Effector CD8-positive, alpha-beta T cell (primary cell): ENCODE data around the gene NME5.
A peak's percentile ranks its signal among the peaks of the same experiment; 100 is the strongest.
"Not testable (repeated sequence)": the region's sequence is repeated elsewhere in the genome, so short reads cannot be mapped to it uniquely, and the experiment has no call there.

Source experiments
- DNase-seq: peaks from one replicate; lab custom pipeline; 2025; lab: John Stamatoyannopoulos, UW
- total RNA-seq, 4 experiments: gene quantifications; one replicate each; lab custom pipeline; 2026; lab: John Stamatoyannopoulos, UW

The NME5 gene, protein sequence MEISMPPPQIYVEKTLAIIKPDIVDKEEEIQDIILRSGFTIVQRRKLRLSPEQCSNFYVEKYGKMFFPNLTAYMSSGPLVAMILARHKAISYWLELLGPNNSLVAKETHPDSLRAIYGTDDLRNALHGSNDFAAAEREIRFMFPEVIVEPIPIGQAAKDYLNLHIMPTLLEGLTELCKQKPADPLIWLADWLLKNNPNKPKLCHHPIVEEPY
- total RNA-seq: 0 to 0.09 (median 0) reads per million in 4 experiments

DNA sequence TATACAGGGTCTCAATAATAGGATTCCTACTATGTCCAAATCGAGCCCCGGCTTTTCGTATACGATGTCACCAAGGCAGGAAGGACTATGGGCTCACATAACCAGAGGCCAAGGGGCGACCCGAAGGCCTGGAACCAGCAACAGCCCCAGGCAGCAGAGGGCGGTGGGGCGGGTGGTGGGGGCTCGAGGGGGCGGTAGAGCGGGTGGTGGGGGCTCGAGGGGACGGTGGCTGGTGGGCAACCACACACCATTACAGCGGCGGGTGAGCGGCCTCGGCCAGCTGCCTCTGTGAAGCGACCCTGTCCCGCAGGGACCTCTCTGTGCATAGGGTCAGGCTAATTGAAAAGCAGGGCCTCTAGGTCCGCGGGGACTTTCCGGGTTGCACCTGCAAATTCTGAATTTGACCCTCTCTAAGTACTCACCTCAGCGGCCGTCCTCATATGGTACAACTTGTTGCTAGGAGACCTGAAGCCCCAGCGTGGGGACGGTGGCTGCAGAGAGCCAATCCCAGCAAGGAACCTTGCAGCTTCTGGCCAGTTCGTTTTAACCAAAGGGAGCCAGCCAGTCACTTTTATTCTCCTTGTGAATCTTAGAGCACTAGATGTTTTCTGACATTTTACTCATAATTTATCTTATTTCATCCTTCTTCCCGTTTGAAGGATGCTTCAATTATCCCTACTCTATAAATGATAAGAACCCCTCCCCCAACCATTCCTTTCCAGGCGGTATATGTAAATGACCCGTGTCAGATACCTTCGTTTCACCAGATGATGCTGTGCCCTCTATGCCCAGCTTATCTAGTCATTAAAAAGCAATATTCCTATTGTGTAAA, at the start of gene NME5:
Gene NME5, minus strand, starts transcription at position 480 of the 832 bp plus-strand sequence. CDS start 648 bp downstream, outside the sequence.
- DNase-seq: no peak

DNA sequence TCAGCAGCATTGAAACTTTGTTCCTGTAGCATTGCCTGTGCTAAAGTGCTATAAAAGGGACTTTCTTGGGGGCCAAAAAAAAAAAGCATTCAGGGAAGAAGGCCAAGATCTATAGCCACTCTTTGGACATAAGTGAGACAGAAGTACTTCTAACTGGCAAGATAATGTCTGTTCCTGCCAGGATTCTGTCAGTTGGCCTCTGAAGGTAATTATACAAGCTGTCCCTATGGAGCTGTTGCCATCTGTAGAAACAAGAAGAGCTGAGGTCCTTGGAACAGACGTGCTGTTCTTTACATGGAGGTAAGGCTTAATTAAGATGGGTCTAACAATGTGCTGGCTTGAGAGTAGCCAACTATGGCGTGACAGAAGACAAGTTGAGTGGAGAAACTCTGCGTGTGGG, 49.4 kb upstream of the NME5 start:
- no peak for DNase-seq

GRCh38 chr5:138186002-138186447, 46.8 kb upstream of the NME5 start:
- DNase-seq: no peak

DNA sequence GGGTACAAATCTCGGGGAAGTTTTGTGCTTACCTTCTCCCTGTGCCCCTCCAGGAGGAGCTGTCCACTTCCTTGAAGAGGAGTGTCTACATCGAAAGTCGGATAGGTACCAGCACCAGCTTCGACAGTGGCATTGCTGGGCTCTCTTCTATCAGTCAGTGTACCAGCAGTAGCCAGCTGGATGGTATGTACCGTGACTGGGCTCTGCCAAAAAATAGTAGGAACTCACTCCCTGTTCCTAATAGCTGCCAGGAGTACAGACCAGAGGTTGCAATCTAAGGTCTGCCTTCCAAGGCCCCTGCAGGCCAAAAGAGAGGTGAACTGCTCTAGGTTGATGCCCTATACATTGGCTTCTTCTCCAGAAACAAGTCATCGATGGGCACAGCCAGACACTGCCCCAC, 43.6 kb upstream of the NME5 start:
- no peak for DNase-seq

DNA sequence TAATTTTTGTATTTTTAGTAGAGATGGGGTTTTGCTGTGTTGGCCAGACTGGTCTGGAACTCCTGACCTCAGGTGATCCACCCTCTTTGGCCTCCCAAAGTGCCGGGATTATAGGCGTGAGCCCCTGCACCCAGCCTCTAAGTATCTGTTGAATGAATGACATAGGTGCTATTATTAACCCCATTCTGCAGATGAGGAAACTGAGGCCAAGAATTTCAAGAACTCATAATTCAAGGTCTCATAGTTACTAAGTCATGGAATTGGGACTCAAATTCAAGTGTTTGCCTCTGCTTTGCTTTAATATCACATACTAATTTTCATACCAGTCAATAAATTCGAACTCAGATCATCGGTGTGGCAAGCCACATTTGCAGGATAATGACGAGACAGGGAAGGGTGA, 41.6 kb upstream of the NME5 start:
- no peak for DNase-seq

- DNase-seq: no peak
Observed at GRCh38 chr5:138180183-138180782, 41.1 kb upstream of the NME5 start.

GRCh38 chr5:138179277-138179857, 40.1 kb upstream of the NME5 start:
- DNase-seq: no peak

DNA sequence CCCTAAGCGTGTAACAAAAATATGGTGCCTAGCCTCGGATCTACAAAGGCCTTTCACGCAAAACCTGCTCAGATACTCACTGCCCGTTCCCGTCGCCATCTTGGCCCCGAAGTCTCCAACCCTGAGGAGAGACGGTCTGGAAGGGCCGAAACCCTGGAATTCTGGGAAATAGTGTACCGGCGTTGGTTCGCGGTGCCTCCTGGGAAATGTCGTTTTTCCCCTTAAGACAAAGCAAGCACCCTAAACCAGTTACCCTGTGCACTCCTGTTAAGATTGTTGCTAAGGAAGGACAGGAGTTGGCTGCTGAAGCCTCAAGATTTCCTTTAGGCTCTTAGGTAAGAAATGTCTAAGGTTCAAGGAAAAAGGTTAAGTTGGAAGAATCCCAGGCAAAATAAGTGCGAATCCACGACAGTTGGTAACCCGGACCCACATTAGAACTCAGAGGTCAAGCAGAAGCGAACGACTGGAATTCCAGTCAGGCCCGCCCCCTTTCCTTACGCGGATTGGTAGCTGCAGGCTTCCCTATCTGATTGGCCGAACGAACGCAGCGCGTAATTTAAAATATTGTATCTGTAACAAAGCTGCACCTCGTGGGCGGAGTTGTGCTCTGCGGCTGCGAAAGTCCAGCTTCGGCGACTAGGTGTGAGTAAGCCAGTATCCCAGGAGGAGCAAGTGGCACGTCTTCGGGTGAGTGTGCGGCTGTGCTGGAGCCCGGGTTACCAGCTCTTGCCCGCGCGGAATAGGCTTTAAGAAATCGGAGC, 39.5 kb upstream of the NME5 start, which contains the start of the genes BRD8 and KIF20A:
Gene BRD8, minus strand, starts transcription at position 115 of the 761 bp plus-strand sequence. Its CDS starts 16 bp downstream, at position 99.
Gene KIF20A, plus strand, starts transcription at position 597 of the 761 bp plus-strand sequence. CDS start 569 bp downstream, outside the sequence.
- DNase-seq: peak; percentile 83

- no peak for DNase-seq
Observed at GRCh38 chr5:138177941-138178515, 38.8 kb upstream of the NME5 start.

DNA sequence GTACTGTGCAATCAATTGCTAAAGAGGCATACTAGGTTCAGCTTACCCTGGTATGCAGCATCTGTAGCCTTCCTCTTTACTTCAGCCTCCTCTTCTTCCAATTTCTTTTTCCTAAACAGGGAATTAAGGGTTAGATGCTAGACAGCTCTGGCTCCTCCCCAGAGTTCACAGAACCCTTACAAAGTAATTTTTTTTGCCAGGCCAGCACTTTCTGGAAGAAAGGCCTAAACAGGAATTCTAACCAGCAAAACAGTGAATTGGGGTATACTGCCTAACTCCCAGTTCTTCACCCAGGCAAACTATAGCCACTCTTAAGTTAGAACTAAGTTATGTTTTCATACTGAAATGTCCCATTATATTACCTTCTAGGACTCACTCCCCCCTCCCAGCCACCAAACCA, 31.1 kb upstream of the NME5 start:
- no peak for DNase-seq

DNA sequence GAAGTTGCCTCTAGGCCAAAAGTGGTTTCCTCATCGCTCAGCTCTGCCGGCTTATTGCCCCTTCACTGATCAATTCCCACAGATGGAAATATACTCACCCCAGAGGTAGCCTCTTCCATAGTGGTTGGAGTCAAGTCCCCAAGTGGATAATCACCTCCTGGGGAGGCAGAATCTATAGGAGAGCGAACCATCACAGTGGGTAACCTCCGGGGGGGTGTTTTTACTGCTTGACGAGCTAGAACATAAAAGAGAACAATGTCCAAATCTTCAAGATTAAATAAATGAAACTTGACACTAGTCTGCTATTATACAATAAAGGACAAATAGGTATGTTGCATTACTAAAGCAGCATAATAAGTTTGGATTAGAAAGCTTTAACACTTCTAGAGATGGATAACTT, 29.9 kb upstream of the NME5 start:
- no peak for DNase-seq

- DNase-seq: no peak
Observed at GRCh38 chr5:138163721-138164120, 24.5 kb upstream of the NME5 start.

DNA sequence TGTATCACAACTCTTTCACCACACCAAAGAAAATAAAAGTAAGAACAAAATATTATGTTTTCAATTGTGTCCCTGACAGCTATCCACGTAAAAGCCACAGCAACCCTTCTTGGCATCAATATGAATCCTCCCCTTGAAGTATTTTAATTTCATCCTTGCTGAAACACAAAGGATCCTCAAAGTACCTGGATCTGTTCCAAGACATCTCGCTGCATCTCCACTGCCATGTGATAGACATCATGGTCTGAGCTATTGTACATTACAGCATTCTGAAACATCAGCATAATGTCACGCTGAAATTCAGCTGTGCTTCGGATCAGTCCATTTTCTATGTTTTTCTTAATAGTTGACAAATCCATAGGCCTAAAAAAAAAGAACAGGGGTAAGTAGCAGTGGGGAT, 21.5 kb upstream of the NME5 start:
- DNase-seq: no peak

- DNase-seq: no peak
Observed at GRCh38 chr5:138159666-138160065, 20.4 kb upstream of the NME5 start.

DNA sequence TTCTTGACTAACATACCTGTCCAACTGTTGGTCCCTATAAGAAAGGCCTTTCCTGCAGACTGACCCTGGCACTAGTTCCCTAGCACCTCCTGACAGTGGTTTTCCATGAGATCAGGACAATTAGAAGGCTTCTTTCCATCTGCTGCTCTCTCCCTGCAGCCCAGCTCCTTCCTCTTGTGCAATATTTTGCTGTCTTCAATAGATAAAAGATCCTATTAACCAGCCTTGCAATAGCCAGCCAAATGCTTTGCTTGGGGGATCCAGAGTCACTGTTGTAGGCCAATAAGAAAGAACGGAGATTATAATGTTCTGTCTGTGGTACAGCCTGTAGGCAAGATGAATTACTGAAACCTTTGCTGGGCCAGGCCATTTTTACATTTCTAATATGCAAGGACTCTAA, 18.4 kb upstream of the NME5 start:
- no peak for DNase-seq

DNA sequence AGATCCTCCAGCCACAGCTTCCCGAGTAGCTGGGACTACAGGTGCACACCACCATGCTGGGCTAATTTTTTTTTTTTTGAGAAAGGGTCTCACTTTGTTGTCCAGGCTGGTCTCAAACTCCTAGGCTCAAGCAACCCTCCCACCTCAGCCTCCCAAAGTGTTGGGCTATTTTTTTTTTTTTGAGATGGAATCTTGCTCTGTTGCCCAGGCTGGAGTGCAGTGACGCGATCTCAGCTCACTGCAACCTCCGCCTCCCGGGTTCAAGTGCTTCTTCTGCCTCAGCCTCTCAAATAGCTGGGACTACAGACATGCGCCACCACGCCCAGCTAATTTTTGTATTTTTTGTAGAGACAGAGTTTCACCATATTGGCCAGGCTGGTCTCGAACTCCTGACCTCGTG, 16.7 kb upstream of the NME5 start:
- DNase-seq: not testable (repeated sequence)

GRCh38 chr5:138149530-138149929, 10.3 kb upstream of the NME5 start:
- DNase-seq: no peak

DNA sequence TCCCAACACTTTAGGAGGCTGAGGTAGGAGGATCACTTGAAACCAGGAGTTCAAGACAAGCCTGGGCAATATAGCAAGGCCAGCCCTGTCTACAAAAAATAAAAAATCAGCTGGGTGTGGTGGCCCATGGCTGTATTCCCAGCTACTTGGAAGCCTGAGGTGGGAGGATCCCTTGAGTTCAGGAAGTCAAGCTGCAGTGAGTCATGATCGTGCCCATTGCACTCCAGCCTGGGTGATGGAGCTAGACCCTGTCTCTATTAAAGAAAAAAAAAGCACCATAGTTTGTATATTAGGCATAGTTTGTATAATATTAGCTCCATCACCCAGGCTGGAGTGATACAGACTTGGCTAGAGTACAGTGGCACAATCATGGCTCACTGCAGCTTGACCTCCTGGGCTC, 9.6 kb upstream of the NME5 start:
- no peak for DNase-seq

GRCh38 chr5:138143578-138143977, 4.3 kb upstream of the NME5 start:
- not testable (repeated sequence) for DNase-seq

GRCh38 chr5:138141734-138142133, 2.5 kb upstream of the NME5 start:
- DNase-seq: no peak

DNA sequence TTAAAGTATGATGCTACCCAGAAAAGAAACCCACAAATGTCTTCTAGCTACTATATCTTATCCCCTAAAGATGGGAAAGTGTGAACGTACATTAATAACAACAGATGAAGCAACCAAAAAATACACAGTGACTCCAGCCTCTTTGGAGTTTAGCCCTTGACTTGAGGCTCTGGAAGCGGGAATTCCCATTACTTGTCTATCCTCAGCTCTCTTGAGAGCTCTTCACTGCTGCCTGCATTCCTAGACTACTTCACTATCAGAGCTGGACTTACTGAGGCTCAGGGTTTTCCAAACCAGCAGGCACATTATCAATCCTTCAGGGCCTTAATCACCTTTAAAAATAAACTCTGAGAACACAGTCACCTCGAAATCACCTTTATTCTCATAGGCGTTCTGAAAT, 1.0 kb upstream of the NME5 start:
- no peak for DNase-seq
